HEK293 (cell line): ENCODE measurements around the gene FBP1.

Experiments
- CTCF ChIA-PET: fragments of 350-600 bp; formaldehyde crosslinking; extraction: SDS; loops from one replicate; lab custom pipeline; 2021; ENCODE audit warnings: antibody characterized with exemption; lab: Yijun Ruan, JAX
- POLR2A ChIA-PET: fragments of 300-600 bp; formaldehyde crosslinking; extraction: SDS; loops from one replicate; lab custom pipeline; 2020; ENCODE audit warnings: antibody characterized with exemption, inconsistent platforms; lab: Yijun Ruan, JAX
- H3K27ac ChIP-seq: fragments of 200-500 bp; sonication (Bioruptor generic); 2 replicates; pipeline ENCODE4 v1.5.1; 2014; ENCODE audit warnings: low read depth, low read length, control low read depth, inconsistent platforms; ENCODE audit errors: extremely low read depth
- H3K36me3 ChIP-seq, 2 experiments: fragments of 200-500 bp in 1 of 2; sonication (Bioruptor generic) in 1 of 2; 1 replicate in 1 of 2; 2 replicates in 1 of 2; pipeline ENCODE4 v1.5.1; 2014 to 2017; ENCODE audit warnings: inconsistent platforms in 2 of 2, low read length in 2 of 2; ENCODE audit not compliant: control insufficient read depth in 2 of 2, insufficient read depth in 1 of 2
- H3K4me1 ChIP-seq: fragments of 200-500 bp; sonication (Bioruptor generic); 2 replicates; pipeline ENCODE4 v1.5.1; 2014; ENCODE audit warnings: mild to moderate bottlenecking, low read length, inconsistent platforms; ENCODE audit not compliant: control insufficient read depth, insufficient read depth
- H3K4me3 ChIP-seq: 2 replicates; pipeline ENCODE4 v1.5.1; 2011; ENCODE audit warnings: low read depth, mild to moderate bottlenecking, control low read depth, low read length, moderate library complexity
- H3K9me3 ChIP-seq: fragments of 200-500 bp; sonication (Bioruptor generic); 2 replicates; pipeline ENCODE4 v1.5.1; 2014; ENCODE audit warnings: low read depth, low read length, inconsistent platforms; ENCODE audit not compliant: control insufficient read depth, insufficient read depth
- KLF8 ChIP-seq: fragments of 450-650 bp; formaldehyde crosslinking; IDR thresholded peaks from 2 replicates; pipeline ENCODE4 v1.5.1; 2016; ENCODE audit warnings: missing biosample characterization, missing genetic modification characterization
- SP3 ChIP-seq: fragments of 450-650 bp; formaldehyde crosslinking; IDR thresholded peaks from 2 replicates; pipeline ENCODE4 v1.5.1; 2016; ENCODE audit warnings: missing biosample characterization, missing genetic modification characterization
- TCF7L2 ChIP-seq: IDR thresholded peaks from 2 replicates; pipeline ENCODE4 v1.6.1; 2011; ENCODE audit warnings: low read depth, mild to moderate bottlenecking, inconsistent platforms, low read length, moderate library complexity, borderline replicate concordance
- ZFHX2 ChIP-seq: fragments of 450-650 bp; formaldehyde crosslinking; conservative IDR thresholded peaks from 2 replicates; pipeline ENCODE4 v1.5.1; 2016; ENCODE audit warnings: missing biosample characterization, missing genetic modification characterization
- ZNF132 ChIP-seq: fragments of 450-650 bp; formaldehyde crosslinking; IDR thresholded peaks from 2 replicates; pipeline ENCODE4 v1.5.1; 2017; ENCODE audit warnings: missing biosample characterization, missing genetic modification characterization, borderline replicate concordance
- ZNF2 ChIP-seq: fragments of 450-650 bp; formaldehyde crosslinking; IDR thresholded peaks from 2 replicates; pipeline ENCODE4 v1.5.1; 2016; ENCODE audit warnings: missing biosample characterization, missing genetic modification characterization
- ZNF221 ChIP-seq: fragments of 450-650 bp; formaldehyde crosslinking; IDR thresholded peaks from 2 replicates; pipeline ENCODE4 v1.5.1; 2017; ENCODE audit warnings: missing biosample characterization, missing genetic modification characterization, borderline replicate concordance
- ZNF501 ChIP-seq: fragments of 450-650 bp; formaldehyde crosslinking; IDR thresholded peaks from 2 replicates; pipeline ENCODE4 v1.5.1; 2016; ENCODE audit warnings: missing biosample characterization, missing genetic modification characterization
- ZNF555 ChIP-seq: fragments of 450-650 bp; formaldehyde crosslinking; conservative IDR thresholded peaks from 2 replicates; pipeline ENCODE4 v1.5.1; 2017; ENCODE audit warnings: missing biosample characterization, mild to moderate bottlenecking, missing genetic modification characterization, inconsistent platforms
- ZNF585B ChIP-seq: fragments of 450-650 bp; formaldehyde crosslinking; IDR thresholded peaks from 2 replicates; pipeline ENCODE4 v1.5.1; 2016; ENCODE audit warnings: missing biosample characterization, missing genetic modification characterization
- ZNF621 ChIP-seq: fragments of 450-650 bp; formaldehyde crosslinking; IDR thresholded peaks from 2 replicates; pipeline ENCODE4 v1.5.1; 2017; ENCODE audit warnings: missing biosample characterization, missing genetic modification characterization
- ZNF791 ChIP-seq: fragments of 450-650 bp; formaldehyde crosslinking; IDR thresholded peaks from 2 replicates; pipeline ENCODE4 v1.5.1; 2016; ENCODE audit warnings: missing biosample characterization, missing genetic modification characterization
- ZNF792 ChIP-seq: fragments of 450-650 bp; formaldehyde crosslinking; IDR thresholded peaks from 2 replicates; pipeline ENCODE4 v1.5.1; 2016; ENCODE audit warnings: missing biosample characterization, missing genetic modification characterization
- ZXDB ChIP-seq: fragments of 450-650 bp; formaldehyde crosslinking; IDR thresholded peaks from 2 replicates; pipeline ENCODE4 v1.5.1; 2016; ENCODE audit warnings: missing biosample characterization, missing genetic modification characterization
- TF ChIP-seq, protein P1 (sequence below): fragments of 450-650 bp; formaldehyde crosslinking; IDR thresholded peaks from 2 replicates; pipeline ENCODE4 v1.5.1; 2016; ENCODE audit warnings: missing biosample characterization, missing genetic modification characterization
- TF ChIP-seq, protein P2 (sequence below): fragments of 450-650 bp; formaldehyde crosslinking; IDR thresholded peaks from 2 replicates; pipeline ENCODE4 v1.5.1; 2017; ENCODE audit warnings: missing biosample characterization, missing genetic modification characterization
- TF ChIP-seq, protein P3 (sequence below): sonication (generic); formaldehyde crosslinking; IDR thresholded peaks from 2 replicates; pipeline ENCODE4 v1.8.1; 2022; ENCODE audit warnings: mild to moderate bottlenecking, moderate library complexity, missing genetic modification reagents
- TF ChIP-seq, protein P4 (sequence below): fragments of 450-650 bp; formaldehyde crosslinking; IDR thresholded peaks from 2 replicates; pipeline ENCODE4 v1.5.1; 2016; ENCODE audit warnings: missing biosample characterization, missing genetic modification characterization

Gene FBP1

DNA sequence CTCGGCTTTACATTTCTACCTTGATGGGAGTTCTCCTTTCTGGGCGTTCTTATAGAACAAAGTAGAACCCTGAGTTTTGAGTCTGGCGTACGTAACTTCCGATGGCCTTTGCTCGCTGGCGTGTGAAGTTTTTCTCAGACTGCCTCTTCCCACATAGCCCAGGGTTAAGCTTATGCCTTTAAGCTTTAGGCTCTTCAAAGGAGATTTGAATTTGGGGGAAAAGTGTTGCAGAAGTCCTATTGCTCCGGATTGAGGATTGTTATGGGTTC is 32.0 kb downstream of the FBP1 start:
- ChIA-PET CTCF (no interaction called here), POLR2A (no interaction called here)
- H3K4me1 ChIP-seq: no peaks in the 10 kb centered on the region
- no peak overlapping the region for H3K27ac ChIP-seq
- TF ChIP-seq ZNF132 (no peak), KLF8 (tag by site-specific recombination) (no peak), TCF7L2 (no peak), ZXDB (tag by site-specific recombination) (no peak), ZNF221 (tag by site-specific recombination) (no peak), ZNF555 (tag by site-specific recombination) (no peak), SP3 (tag by site-specific recombination) (no peak), ZNF792 (tag by site-specific recombination) (no peak), ZNF501 (tag by site-specific recombination) (no peak), ZNF585B (tag by site-specific recombination) (no peak), ZFHX2 (tag by site-specific recombination) (no peak), ZNF621 (tag by site-specific recombination) (no peak)
- TF ChIP-seq, protein P1, sequence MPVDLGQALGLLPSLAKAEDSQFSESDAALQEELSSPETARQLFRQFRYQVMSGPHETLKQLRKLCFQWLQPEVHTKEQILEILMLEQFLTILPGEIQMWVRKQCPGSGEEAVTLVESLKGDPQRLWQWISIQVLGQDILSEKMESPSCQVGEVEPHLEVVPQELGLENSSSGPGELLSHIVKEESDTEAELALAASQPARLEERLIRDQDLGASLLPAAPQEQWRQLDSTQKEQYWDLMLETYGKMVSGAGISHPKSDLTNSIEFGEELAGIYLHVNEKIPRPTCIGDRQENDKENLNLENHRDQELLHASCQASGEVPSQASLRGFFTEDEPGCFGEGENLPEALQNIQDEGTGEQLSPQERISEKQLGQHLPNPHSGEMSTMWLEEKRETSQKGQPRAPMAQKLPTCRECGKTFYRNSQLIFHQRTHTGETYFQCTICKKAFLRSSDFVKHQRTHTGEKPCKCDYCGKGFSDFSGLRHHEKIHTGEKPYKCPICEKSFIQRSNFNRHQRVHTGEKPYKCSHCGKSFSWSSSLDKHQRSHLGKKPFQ (tag by site-specific recombination): no peak
- TF ChIP-seq, protein P2, sequence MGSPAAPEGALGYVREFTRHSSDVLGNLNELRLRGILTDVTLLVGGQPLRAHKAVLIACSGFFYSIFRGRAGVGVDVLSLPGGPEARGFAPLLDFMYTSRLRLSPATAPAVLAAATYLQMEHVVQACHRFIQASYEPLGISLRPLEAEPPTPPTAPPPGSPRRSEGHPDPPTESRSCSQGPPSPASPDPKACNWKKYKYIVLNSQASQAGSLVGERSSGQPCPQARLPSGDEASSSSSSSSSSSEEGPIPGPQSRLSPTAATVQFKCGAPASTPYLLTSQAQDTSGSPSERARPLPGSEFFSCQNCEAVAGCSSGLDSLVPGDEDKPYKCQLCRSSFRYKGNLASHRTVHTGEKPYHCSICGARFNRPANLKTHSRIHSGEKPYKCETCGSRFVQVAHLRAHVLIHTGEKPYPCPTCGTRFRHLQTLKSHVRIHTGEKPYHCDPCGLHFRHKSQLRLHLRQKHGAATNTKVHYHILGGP (tag by site-specific recombination): no peak
- TF ChIP-seq, protein P3, sequence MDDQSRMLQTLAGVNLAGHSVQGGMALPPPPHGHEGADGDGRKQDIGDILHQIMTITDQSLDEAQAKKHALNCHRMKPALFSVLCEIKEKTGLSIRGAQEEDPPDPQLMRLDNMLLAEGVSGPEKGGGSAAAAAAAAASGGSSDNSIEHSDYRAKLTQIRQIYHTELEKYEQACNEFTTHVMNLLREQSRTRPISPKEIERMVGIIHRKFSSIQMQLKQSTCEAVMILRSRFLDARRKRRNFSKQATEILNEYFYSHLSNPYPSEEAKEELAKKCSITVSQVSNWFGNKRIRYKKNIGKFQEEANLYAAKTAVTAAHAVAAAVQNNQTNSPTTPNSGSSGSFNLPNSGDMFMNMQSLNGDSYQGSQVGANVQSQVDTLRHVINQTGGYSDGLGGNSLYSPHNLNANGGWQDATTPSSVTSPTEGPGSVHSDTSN: no peak
- TF ChIP-seq, protein P4, sequence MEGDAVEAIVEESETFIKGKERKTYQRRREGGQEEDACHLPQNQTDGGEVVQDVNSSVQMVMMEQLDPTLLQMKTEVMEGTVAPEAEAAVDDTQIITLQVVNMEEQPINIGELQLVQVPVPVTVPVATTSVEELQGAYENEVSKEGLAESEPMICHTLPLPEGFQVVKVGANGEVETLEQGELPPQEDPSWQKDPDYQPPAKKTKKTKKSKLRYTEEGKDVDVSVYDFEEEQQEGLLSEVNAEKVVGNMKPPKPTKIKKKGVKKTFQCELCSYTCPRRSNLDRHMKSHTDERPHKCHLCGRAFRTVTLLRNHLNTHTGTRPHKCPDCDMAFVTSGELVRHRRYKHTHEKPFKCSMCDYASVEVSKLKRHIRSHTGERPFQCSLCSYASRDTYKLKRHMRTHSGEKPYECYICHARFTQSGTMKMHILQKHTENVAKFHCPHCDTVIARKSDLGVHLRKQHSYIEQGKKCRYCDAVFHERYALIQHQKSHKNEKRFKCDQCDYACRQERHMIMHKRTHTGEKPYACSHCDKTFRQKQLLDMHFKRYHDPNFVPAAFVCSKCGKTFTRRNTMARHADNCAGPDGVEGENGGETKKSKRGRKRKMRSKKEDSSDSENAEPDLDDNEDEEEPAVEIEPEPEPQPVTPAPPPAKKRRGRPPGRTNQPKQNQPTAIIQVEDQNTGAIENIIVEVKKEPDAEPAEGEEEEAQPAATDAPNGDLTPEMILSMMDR (tag by site-specific recombination): no peak
- H3K4me3 ChIP-seq: no peak overlapping the region
- no peaks in the 10 kb centered on the region for H3K36me3 ChIP-seq
- H3K9me3 ChIP-seq: no peaks in the 10 kb centered on the region

DNA sequence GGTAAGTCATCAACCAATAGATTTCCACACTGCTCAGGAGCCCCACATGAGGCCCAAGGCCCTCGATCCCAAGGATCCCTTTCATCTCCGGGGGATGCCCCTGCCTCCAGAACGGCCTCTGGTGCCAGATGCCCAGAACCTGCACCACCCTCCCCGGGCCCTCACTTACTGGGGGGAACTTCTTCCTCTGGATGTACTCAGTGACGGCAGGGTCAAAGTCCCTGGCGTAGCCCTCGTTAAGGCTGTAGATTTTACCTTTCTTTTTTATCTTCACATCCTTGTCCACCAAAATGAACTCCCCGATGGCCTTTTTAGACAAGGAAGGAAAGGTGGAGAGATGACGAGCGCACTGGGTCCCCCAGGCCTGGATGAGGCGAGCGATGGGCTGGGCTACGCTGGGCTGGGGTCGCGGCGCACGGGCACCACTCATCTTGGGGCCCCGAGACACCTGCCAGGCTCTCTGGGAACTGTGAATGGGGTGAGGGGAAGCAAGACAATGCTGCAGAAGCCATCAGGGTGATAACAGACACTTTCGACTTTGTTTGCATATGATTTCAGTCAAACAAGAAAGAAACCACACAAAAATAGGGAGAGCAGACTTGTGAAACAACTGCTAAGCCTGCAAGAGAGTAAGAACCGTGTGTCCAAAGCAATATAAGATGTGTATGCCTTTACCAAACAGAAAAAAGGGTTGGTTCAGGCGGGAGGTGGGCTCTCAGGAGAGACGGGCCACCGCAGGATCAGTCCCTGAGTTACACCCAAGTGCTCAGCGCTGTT is 32.5 kb downstream of the FBP1 start:
- no peaks in the 10 kb centered on the region for H3K36me3 ChIP-seq
- no peaks in the 10 kb centered on the region for H3K9me3 ChIP-seq
- CTCF ChIA-PET: no interaction called here
- H3K27ac ChIP-seq: no peak overlapping the region
- POLR2A ChIA-PET: no interaction called here
- H3K4me1 ChIP-seq: no peaks in the 10 kb centered on the region
- no peak overlapping the region for H3K4me3 ChIP-seq
- TF ChIP-seq ZNF791 (tag by site-specific recombination) (no peak), ZNF2 (tag by site-specific recombination) (no peak)
